HepG2 (cell line): ENCODE results near the gene PALMD. TPM values are rescaled to one million over a fixed set of nuclear protein-coding genes. Genes with fewer than 3 reads are reported as not detected.
A peak's percentile ranks its signal among the peaks of the same experiment; 100 is the strongest.

Experiments used
- EEA1 ChIP-seq: sonication (generic); formaldehyde crosslinking; IDR thresholded peaks from 2 replicates; pipeline ENCODE4 v1.5.1; 2020; ENCODE audit warnings: mild to moderate bottlenecking, missing genetic modification reagents, borderline replicate concordance
- GATA4 ChIP-seq: sonication (generic); IDR thresholded peaks from 2 replicates; pipeline ENCODE4 v1.6.1; 2016; ENCODE audit warnings: antibody characterized with exemption, low read depth, borderline replicate concordance
- GATAD1 ChIP-seq: IDR thresholded peaks from 2 replicates; pipeline ENCODE4 v1.6.1; 2016; ENCODE audit warnings: missing genetic modification reagents, missing compliant biosample characterization
- HNRNPUL1 ChIP-seq: fragments of 200-400 bp; formaldehyde crosslinking; IDR thresholded peaks from 2 replicates; pipeline ENCODE4 v1.6.1; 2017; ENCODE audit warnings: low read depth, mild to moderate bottlenecking, low read length, moderate library complexity
- IKZF4 ChIP-seq: sonication (generic); formaldehyde crosslinking; IDR thresholded peaks from 2 replicates; pipeline ENCODE4 v1.5.1; 2020; ENCODE audit warnings: borderline replicate concordance, mild to moderate bottlenecking, low read depth, missing genetic modification reagents; ENCODE audit errors: not compliant biosample characterization
- ISL2 ChIP-seq: sonication (generic); formaldehyde crosslinking; IDR thresholded peaks from 2 replicates; pipeline ENCODE4 v1.5.0; 2020; ENCODE audit warnings: missing genetic modification reagents
- MTA3 ChIP-seq: sonication (generic); formaldehyde crosslinking; IDR thresholded peaks from 2 replicates; pipeline ENCODE4 v1.4.0; 2020; ENCODE audit warnings: missing genetic modification reagents
- MXI1 ChIP-seq: IDR thresholded peaks from 3 replicates; pipeline ENCODE4 v1.6.1; 2012; ENCODE audit warnings: low read depth, low read length, inconsistent platforms, borderline replicate concordance
- PHF20 ChIP-seq: sonication (generic); formaldehyde crosslinking; IDR thresholded peaks from 2 replicates; pipeline ENCODE4 v1.5.0; 2020; ENCODE audit warnings: mild to moderate bottlenecking, missing genetic modification reagents
- SALL1 ChIP-seq: sonication (generic); formaldehyde crosslinking; IDR thresholded peaks from 2 replicates; pipeline ENCODE4 v1.8.0; 2022; ENCODE audit warnings: mild to moderate bottlenecking, missing genetic modification reagents
- TBP ChIP-seq: sonication (generic); formaldehyde crosslinking; IDR thresholded peaks from 2 replicates; pipeline ENCODE4 v1.5.0; 2020; ENCODE audit warnings: missing genetic modification reagents
- TCF7 ChIP-seq: sonication (generic); IDR thresholded peaks from 2 replicates; pipeline ENCODE4 v1.6.1; 2016; ENCODE audit warnings: antibody characterized with exemption, low read depth
- TEAD2 ChIP-seq: sonication (generic); formaldehyde crosslinking; IDR thresholded peaks from 2 replicates; pipeline ENCODE4 v1.9.0; 2021; ENCODE audit warnings: missing genetic modification reagents
- XRCC5 ChIP-seq: fragments of 200-400 bp; formaldehyde crosslinking; optimal IDR thresholded peaks from 2 replicates; pipeline ENCODE3; 2017; ENCODE audit warnings: mild to moderate bottlenecking, low read length
- ZNF207 ChIP-seq: fragments of 450-650 bp; IDR thresholded peaks from 2 replicates; pipeline ENCODE4 v1.6.1; 2016; ENCODE audit warnings: antibody characterized with exemption, borderline replicate concordance
- ZNF333 ChIP-seq: sonication (generic); formaldehyde crosslinking; IDR thresholded peaks from 2 replicates; pipeline ENCODE4 v1.4.0; 2020; ENCODE audit warnings: mild to moderate bottlenecking, missing genetic modification reagents, borderline replicate concordance
- ZNF337 ChIP-seq: sonication (generic); formaldehyde crosslinking; IDR thresholded peaks from 2 replicates; pipeline ENCODE4 v1.5.1; 2020; ENCODE audit warnings: missing genetic modification reagents, low read depth, mild to moderate bottlenecking, borderline replicate concordance
- ZNF430 ChIP-seq: sonication (generic); formaldehyde crosslinking; IDR thresholded peaks from 2 replicates; pipeline ENCODE4 v1.9.0; 2021; ENCODE audit warnings: mild to moderate bottlenecking, missing genetic modification reagents
- ZNF44 ChIP-seq: sonication (generic); formaldehyde crosslinking; IDR thresholded peaks from 2 replicates; pipeline ENCODE4 v1.5.1; 2020; ENCODE audit warnings: mild to moderate bottlenecking, missing genetic modification reagents
- ZNF556 ChIP-seq: sonication (generic); formaldehyde crosslinking; IDR thresholded peaks from 2 replicates; pipeline ENCODE4 v1.4.0; 2020; ENCODE audit warnings: mild to moderate bottlenecking, missing genetic modification reagents, borderline replicate concordance
- ZNF768 ChIP-seq: sonication (generic); formaldehyde crosslinking; IDR thresholded peaks from 2 replicates; pipeline ENCODE4 v1.4.0; 2020; ENCODE audit warnings: missing genetic modification reagents
- polyA plus RNA-seq, 8 experiments: library from polyadenylated mRNA; depleted of rRNA in 3 of 8; stranded (reverse) in 7 of 8; unstranded in 1 of 8; fragments of >200 nt; fragmentation: Illumina TruSeq in 4 of 8; extraction: Trizol in 4 of 8; gene quantifications; 2 replicates each; pipeline versions ENCODE4 v1.2.1 to v1.2.3, GENCODE V29; 2011 to 2016; ENCODE audit warnings: low read depth in 4 of 8, missing spikeins in 1 of 8, mixed read lengths in 1 of 8; ENCODE audit not compliant: insufficient read depth in 1 of 8
- total RNA-seq, 5 experiments: library from RNA; depleted of rRNA; stranded (reverse); fragments of >200 nt; fragmentation: Illumina TruSeq; extraction: Trizol; gene quantifications; 2 replicates each; pipeline ENCODE4 v1.2.3, GENCODE V29; 2016; ENCODE audit warnings: low read depth in 1 of 5
- TF ChIP-seq, protein P1 (sequence below): conservative IDR thresholded peaks from 2 replicates; pipeline ENCODE4 v1.6.1; 2018; ENCODE audit warnings: missing genetic modification reagents
- TF ChIP-seq, protein P2 (sequence below): sonication (generic); formaldehyde crosslinking; IDR thresholded peaks from 2 replicates; pipeline ENCODE4 v1.5.1; 2020; ENCODE audit warnings: mild to moderate bottlenecking, missing genetic modification reagents, borderline replicate concordance
- TF ChIP-seq, protein P3 (sequence below): sonication (generic); formaldehyde crosslinking; IDR thresholded peaks from 2 replicates; pipeline ENCODE4 v1.4.0; 2020; ENCODE audit warnings: missing genetic modification reagents
- TF ChIP-seq, protein P4 (sequence below), 2 experiments: fragments of 450-650 bp in 1 of 2; sonication (generic) in 1 of 2; formaldehyde crosslinking; IDR thresholded peaks; 2 replicates each; pipeline versions ENCODE4 v1.5.0 to v1.8.0; 2020 to 2022; ENCODE audit warnings: mild to moderate bottlenecking in 1 of 2, missing genetic modification reagents in 1 of 2

PALMD gene
- total and polyA plus RNA-seq, 2 of the 13 experiments (the other 11 are each of a cell fraction or from before 2014, with no cell fraction given): 5.5 to 31.1 TPM

DNA sequence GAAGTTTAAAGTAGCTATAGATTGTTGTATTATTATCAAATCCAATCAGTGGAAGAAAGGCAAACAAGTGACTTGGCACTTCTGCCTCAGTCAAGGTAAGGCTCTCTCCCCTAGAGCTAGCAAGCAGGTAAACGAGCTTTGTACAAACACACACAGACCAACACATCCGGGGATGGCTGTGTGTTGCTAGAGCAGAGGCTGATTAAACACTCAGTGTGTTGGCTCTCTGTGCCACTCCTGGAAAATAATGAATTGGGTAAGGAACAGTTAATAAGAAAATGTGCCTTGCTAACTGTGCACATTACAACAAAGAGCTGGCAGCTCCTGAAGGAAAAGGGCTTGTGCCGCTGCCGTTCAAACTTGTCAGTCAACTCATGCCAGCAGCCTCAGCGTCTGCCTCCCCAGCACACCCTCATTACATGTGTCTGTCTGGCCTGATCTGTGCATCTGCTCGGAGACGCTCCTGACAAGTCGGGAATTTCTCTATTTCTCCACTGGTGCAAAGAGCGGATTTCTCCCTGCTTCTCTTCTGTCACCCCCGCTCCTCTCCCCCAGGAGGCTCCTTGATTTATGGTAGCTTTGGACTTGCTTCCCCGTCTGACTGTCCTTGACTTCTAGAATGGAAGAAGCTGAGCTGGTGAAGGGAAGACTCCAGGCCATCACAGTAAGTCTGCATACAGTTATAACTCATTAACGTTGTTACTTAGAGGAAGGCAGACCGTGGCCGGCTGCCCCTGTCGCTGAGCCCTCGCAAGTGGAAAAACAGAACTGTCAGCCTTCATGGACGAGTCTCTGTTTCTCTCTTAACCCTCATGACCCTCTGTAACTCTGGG, at the start of gene PALMD (continued):
- TF ChIP-seq XRCC5 (peak; percentile 48), GATA4 (no peak), ZNF333 (0 out of 2 replicates have a peak, but pooled peaks have one; percentile 25), TEAD2 (CRISPR knock-in tag) (no peak), PHF20 (CRISPR knock-in tag) (no peak), EEA1 (CRISPR knock-in tag) (no peak), ZNF207 (no peak), ZNF44 (no peak), SALL1 (CRISPR knock-in tag) (peak; percentile 54; the same call in 1 of the 2 replicates), ZNF768 (CRISPR knock-in tag) (no peak; the same call in 1 of the 2 replicates), GATAD1 (CRISPR knock-in tag) (no peak; the same call in 1 of the 2 replicates), TBP (CRISPR knock-in tag) (no peak), IKZF4 (CRISPR knock-in tag) (no peak), ISL2 (CRISPR knock-in tag) (no peak), MTA3 (no peak), ZNF337 (no peak; the same call in 1 of the 2 replicates), HNRNPUL1 (no peak), ZNF430 (no peak), ZNF556 (CRISPR knock-in tag) (no peak), TCF7 (no peak), MXI1 (no peak)
- TF ChIP-seq, protein P1, sequence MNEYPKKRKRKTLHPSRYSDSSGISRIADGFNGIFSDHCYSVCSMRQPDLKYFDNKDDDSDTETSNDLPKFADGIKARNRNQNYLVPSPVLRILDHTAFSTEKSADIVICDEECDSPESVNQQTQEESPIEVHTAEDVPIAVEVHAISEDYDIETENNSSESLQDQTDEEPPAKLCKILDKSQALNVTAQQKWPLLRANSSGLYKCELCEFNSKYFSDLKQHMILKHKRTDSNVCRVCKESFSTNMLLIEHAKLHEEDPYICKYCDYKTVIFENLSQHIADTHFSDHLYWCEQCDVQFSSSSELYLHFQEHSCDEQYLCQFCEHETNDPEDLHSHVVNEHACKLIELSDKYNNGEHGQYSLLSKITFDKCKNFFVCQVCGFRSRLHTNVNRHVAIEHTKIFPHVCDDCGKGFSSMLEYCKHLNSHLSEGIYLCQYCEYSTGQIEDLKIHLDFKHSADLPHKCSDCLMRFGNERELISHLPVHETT (CRISPR knock-in tag): no peak
- TF ChIP-seq, protein P2, sequence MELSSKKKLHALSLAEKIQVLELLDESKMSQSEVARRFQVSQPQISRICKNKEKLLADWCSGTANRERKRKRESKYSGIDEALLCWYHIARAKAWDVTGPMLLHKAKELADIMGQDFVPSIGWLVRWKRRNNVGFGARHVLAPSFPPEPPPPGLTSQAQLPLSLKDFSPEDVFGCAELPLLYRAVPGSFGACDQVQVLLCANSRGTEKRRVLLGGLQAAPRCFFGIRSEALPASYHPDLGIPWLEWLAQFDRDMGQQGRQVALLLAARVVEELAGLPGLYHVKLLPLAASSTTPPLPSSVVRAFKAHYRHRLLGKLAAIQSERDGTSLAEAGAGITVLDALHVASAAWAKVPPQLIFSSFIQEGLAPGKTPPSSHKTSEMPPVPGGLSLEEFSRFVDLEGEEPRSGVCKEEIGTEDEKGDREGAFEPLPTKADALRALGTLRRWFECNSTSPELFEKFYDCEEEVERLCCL (CRISPR knock-in tag): no peak
- TF ChIP-seq, protein P3, sequence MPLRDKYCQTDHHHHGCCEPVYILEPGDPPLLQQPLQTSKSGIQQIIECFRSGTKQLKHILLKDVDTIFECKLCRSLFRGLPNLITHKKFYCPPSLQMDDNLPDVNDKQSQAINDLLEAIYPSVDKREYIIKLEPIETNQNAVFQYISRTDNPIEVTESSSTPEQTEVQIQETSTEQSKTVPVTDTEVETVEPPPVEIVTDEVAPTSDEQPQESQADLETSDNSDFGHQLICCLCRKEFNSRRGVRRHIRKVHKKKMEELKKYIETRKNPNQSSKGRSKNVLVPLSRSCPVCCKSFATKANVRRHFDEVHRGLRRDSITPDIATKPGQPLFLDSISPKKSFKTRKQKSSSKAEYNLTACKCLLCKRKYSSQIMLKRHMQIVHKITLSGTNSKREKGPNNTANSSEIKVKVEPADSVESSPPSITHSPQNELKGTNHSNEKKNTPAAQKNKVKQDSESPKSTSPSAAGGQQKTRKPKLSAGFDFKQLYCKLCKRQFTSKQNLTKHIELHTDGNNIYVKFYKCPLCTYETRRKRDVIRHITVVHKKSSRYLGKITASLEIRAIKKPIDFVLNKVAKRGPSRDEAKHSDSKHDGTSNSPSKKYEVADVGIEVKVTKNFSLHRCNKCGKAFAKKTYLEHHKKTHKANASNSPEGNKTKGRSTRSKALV: no peak
- TF ChIP-seq, protein P4, sequence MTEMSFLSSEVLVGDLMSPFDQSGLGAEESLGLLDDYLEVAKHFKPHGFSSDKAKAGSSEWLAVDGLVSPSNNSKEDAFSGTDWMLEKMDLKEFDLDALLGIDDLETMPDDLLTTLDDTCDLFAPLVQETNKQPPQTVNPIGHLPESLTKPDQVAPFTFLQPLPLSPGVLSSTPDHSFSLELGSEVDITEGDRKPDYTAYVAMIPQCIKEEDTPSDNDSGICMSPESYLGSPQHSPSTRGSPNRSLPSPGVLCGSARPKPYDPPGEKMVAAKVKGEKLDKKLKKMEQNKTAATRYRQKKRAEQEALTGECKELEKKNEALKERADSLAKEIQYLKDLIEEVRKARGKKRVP (CRISPR knock-in tag; IDR thresholded peaks at IDR 0.05): no peak
